Hematopoietic multipotent progenitor cell treated with erythropoietin and hydrocortisone succinate and interleukin-3 and kit ligand, for 6 days (in vitro differentiated cells): Measurements from ENCODE around the gene CDH23.

Experiments
- DNase-seq: peaks from one replicate; pipeline ENCODE4 v3.0.0-alpha.2; 2015

CDH23 gene

DNA sequence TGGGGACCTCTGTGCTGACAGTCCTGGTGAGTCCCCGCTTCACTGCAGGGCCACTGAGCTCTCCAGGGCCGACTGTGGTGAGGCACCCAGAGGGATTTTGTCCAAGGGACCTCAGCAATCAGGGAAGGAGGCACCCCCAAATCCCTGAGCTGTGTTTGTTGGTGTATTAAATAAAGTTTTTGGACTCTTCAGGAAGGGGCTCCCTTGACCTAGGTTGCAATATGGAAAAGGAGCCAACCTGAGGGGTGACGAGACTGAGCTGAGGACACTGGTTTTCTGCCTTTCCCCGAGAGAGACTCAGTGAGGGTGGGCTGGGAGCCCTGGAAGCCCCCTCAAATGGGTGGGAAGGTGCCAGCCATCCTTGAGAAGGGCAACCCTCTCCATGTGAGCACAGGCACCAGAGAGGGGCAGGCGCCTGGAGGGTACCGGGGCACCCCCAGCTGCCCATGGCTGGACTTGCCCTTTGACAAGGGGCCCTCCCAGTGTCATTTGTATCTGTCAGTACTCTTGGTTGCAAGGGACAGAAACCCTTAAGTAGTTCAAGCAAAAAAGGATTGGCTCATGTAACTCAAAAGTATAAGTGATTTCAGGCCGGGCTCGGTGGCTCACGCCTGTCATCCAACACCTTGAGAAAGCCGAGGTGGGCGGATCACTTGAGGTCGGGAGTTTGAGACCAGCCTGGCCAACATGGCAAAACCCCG, 250.0 kb downstream of the CDH23 start:
- no peak for DNase-seq

DNA sequence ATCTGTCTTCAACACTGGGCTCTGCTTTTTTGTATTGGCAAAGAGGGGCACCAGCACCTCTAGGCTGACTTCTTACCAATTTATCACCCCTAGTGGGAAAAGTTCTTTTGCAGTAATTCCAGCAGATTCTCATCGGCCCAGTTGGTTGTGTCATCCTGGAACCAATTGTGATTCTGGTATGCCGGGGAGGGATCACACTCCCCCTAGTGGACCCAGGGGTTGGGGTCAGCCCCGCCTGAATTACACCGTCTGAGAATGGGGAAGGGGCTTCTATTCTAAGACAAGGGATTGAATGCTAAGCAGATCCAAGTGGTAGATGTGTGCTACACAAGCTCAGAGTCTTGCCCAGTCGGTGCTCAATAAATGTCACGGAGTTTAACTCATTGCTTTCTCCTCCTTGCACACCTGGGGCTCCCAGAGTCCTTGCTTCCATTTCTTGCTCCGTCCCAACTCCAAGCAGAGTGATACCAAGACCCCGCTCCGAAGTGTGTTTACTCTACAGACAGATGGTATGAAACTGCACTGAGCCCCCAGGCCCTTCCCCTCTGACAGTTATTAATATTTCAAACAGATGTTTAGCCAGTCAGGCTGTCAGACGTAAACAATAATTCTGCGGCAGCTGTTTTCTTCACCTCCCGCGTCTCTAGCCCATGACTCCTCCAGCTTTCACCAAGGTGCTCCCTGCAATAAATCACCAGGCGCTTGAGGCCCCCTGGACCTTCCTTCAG, 251.0 kb downstream of the CDH23 start:
- DNase-seq, result no peak

DNA sequence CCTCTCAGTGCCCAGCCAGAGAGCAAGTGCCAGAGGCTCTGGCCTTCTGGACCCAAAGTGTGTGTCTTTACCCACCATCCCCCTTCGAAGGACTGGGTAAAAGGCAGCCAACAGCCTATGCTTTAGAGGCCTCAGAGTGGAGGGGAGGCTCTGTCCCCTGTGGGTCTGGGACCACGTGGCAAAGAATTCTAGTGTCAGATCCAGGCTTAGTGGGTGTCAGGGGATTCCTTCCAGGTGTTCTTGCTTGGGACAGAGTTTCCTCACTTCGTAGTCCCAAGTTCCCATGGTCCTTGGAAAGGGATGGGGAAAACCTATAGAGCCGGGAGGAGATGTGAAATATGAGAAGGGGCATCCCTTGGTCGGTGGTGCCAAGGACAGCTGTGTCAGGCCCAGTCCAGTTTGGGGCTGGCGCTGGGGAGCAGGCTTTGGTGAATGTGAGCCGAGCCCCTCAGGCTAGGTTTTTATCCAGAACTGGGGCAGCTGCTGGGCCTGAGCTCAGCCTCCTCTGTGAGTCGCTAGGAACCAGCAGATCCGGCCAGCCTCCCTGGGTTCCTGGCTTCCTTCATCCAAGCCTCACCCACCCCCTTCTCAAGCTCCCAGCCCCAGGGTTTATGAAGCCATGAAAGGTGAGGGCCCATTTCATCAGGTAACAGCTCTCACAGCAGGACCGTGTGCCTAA, 251.7 kb downstream of the CDH23 start:
- DNase-seq, result no peak

DNA sequence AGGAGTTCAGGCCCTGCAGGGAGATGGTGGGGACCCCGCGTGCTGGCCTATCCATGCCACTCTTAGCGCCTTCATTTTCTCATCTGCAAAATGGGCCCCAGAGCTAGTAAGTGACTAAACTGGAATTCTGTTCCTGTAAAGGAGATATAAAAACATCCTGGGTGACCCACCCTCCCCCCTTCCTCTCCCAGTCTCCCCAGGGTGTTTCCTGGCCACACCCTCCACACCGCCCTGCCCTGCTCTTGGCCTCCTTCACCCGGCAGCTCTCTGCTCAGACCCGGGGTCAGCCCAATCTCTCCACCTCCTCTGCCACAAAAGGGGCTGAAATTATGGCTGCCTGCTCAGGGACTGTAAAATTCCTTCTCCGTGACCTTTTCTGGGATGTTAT, 252.2 kb downstream of the CDH23 start:
- peak; percentile 64 for DNase-seq

DNA sequence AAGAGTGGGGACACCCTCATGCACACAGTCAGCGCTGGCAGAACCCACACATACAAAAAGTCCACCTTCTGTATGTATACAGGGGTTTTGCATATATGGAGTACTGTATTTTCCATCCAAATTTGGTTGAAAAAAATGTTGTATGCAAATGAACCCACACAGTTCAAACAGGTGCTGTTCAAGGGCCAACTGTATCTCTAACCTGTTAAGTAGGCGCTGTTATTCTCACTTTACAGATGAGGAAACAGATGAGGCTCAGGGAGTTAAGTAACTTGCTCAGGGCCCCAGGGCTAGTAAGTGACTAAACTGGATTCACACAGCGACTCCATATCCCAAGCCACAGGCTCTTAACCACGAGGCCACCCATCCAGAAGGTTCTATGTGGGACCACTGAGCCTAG, 252.9 kb downstream of the CDH23 start:
- DNase-seq, result no peak

DNA sequence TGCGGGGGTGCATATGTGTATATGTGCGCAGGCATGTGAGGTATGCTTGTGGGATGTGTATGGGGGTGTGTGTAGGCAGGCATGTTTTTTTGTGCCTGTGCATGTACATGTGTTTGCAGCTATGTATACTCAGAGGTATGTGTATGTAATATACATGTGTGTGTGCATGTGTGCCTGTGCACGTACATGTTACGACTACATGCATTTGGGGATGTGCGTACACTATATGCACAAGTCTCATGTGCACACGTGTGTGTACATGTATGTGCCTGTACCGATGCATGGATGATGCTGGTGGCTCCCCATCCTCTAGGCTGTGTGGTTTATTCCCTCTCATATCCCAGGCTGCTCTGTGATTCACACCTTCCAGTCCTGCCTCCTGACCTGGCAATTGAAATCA, 253.7 kb downstream of the CDH23 start:
- no peak for DNase-seq

DNA sequence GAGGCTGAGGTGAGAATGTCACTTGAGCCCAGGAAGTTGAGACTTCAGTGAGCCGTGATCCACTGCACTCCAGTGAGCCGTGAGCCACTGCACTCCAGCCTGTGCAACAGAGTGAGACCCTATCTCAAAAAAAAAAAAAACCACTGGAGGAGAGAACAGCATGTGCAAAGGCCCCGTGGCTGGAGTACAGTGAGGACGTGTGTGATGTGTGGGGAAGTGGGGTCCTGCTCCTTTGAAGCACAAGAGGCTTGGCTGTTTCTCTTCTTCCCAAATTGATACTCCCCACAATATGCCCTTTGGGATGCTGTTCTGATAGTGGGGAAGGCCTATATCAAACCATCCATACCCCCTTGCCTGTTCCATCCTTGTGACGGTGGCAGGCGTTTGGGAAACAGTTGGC, 254.7 kb downstream of the CDH23 start:
- no peak for DNase-seq

DNA sequence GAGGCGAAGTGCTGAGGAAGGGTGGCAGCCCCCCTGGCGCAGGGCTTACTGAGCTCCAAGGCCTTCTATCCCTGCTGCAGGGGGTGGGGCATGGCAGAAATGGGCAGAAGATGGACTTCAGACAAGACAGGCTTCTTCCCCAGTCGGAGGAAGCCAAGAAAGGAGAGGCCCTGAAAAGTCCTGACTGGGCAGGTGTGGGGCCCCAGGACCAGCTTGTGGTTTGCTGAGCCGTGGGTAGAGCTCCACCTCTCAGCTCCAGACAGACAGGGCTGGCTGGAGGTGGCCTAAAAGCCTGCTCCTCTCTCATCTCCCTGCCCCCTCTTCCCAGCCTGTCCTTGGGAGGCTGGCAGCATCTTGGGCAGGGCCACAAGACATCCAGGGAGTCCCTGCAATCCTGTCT, 255.2 kb downstream of the CDH23 start:
- DNase-seq, result no peak

DNA sequence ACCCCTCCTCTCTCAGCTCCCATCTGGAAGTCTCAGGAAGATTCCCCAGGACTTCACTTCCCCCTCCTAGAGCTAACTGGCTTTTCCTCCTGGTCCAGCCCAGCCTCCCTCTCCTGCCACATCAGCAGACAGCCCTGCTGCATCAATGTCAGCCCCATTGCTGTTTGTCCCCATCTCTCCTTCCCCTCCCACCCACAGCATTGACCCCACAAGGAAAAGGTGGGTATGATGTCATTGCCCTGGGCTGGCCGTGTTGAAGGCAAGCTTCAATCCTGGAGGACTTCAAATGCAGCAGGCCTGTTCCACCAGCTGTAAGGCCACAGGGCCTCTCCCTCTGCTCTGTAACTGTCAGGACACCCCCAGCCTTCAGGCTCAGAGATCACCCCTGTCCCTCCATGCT, 256.3 kb downstream of the CDH23 start:
- DNase-seq, result no peak

DNA sequence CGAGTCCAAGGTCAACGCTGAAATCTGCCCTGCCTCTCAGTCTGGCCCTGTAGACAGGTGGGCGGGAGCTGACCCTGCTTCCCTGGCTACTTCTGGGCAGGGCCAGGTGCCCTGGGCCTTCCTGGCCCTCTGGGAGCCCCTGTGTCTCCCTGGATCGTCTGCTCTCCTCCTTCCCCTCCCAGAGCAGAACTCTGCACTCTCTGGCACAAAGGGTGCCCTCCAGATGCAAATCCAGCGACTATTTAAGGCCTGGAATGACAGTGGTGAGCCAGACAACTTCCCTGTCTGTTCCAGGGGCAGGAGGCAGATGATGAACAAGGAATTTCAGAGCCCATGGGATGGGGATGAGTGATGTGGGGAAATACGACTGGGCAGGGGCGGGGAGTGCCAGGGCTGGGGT, 259.5 kb downstream of the CDH23 start:
- DNase-seq, result no peak

DNA sequence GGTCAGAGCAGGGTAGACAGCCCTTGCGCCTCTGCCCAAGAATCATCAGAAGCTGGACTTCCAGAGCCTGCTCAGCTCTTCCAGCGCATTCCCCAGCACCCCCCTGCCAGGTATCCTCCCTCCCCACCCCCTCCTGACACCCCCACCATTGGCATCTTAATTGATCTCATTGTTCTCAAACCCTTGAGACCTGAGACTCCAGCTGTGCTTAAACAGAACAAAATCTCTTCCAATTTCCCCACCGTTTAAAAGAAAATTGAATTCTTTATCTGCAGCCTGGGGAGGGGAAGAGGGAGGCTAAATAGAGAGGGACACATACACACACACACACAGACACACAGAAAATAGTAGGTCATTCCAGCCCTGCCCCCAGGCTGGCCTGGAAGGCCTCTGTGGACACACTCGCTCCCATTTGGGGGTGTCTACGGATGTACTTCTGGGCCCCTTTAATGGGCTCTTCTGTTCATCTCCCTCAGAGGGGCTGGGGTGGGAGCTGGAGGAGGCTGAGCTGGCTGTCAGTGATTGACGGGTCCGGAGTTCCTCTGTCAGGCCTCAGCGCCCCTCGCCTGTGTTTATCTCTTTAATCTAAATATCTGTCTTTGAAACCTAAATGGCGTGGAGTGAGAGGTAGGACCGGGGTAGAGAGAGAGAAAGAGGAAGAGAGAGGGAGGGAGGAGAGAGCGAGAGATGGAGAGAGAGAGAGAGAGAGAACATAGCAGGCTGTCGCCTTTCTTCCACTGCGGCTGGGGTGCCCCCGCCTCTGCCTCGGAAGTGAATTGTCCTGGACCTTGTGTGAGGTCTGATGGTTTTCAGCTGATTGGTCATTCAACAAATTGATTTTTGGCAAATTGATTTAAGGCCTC, 261.1 kb downstream of the CDH23 start:
- no peak for DNase-seq

DNA sequence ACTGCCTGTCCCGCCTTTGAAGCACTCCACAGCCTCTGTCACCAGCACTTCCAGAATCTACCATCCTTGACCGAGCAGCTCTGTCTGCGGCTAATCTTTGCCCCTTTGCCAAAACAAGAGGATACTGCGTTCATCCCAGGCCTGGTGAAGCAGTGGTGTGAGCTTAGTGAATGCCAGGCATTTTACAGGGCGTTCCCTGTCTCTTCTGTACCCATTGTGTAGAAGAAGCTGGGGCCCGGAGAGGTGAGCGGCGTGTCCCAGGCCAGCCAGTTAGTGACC, 261.7 kb downstream of the CDH23 start:
- no peak for DNase-seq

DNA sequence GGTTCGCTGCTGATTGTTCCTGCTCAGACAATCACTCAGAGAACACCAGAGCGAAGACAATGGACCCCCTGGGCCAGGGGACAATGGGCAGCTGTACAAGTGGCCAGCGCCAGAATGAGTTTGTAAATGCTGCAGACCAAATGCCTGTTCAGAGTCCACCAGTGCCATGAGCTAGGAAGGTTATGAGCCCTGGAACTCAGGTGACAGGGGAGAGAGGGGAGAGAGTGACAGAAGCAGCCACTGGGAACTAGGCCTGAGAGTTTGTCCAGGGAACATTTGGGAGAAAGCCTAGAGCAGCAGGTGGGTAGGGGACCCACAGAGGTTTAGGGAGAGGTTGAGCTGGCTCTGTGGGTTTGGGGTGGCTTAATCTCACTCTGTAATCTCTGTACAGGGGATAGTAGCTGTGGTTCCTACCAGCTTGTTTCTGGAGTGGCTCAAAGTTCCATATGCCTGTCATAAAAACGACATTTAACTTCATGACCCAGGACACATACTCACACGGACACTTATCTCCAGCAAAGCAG, 262.5 kb downstream of the CDH23 start:
- DNase-seq, result peak; percentile 51

DNA sequence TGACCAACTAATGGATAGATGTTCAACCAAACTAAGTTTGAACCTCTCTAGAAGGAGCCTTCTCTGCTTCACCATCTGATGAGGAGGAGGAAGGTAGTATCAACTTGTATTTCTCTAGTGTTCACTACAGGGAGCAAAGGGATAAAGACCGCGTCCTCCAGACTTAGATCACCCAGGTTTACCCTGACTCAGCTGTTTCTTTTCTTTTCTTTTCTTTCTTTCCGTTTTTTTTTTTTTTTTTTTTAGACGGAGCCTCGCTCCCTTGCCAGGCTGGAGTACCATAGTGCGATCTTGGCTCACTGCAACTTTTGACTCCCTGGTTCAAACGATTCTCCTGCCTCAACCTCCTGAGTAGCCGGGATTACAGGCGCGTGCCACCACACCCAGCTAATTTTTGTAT, 263.0 kb downstream of the CDH23 start:
- DNase-seq, result no peak

DNA sequence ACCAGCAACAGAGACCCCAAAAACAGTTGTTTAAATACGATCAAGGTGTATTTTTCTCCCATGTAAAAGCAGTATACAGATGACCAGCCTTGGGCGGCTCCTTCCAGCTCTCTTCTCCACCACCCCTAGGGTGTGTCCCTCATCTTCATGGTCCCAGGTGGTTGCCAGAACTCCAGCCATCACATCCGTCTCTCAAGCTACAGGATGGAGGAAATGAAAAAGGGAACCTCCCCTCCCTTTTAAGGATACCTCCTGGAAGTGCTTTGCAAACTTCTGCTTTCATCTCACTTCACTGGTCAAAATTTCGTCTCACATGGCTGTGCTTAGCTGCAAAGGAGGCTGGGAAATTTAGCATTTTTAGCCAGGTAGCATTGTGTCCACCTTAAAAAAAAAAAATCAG, 263.6 kb downstream of the CDH23 start:
- no peak for DNase-seq

DNA sequence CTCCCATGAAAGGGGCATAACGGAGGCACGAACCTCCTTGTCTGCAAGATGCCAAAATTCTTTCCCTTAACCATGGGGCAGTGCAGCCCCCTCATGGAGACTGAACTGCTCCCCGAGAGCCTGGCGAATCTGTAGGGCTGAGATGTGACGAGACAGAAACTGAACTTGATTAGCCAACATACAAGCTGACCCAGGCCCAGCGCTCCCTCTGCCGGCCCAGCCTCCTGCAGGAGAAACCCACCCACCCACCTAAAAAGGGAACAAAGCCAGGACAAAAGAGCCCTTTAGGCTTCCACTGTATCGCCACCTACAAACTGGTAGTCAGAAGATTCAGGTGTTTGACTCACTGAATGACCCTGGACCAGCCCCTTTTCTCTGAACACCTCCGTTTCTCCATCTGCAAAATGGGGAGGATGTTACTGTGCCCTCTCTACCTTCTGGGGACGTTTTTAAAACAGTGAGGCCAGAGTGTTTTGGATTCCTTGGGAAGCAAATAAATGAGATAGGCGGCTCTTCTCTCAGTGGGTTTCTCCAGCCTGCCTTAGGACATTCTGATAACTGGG, 264.4 kb downstream of the CDH23 start:
- DNase-seq, result no peak

DNA sequence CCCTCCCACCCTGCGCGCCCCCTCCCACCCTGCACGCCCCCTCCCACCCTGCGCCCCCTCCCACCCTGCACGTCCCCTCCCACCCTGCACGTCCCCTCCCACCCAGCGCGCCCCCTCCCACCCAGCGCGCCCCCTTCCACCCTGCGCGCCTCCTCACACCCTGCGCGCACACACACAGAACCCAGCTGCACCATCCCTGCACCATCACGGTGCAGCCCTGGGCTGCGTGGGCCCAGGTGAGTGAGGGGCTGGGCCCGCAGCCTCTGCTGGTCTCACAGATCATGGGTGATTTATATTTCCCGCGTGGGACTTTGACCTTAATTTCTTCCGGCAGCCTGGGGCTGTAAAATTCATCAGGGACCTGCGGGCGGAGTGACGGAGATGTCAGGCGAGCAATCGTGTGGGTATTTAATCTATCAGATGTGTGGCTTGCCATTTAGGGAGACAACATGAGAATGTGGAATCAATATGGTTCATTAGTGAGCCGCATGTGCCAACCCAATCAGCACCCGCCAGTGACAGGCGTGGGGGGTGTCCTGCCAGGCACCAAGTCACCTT, 265.1 kb downstream of the CDH23 start:
- no peak for DNase-seq

DNA sequence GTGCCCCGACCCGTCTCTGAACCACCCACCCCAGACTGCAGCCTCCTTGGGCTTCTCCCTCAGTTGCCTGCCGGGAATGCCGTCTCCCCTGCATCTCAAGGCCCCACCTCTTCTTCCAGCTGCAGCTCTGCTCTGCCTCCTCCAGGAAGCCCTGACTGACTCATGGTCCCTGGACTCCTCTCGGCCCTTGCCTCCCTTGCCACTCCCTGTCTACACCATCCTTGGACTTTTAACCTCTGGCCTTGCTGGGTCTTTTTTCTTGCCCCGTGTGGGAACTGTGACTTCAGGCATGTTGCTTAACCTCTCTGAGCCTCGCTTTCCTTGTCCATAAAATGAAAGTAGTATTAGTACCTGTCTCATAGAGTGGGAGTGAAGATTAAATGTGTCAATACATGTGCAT, 266.6 kb downstream of the CDH23 start:
- no peak for DNase-seq

DNA sequence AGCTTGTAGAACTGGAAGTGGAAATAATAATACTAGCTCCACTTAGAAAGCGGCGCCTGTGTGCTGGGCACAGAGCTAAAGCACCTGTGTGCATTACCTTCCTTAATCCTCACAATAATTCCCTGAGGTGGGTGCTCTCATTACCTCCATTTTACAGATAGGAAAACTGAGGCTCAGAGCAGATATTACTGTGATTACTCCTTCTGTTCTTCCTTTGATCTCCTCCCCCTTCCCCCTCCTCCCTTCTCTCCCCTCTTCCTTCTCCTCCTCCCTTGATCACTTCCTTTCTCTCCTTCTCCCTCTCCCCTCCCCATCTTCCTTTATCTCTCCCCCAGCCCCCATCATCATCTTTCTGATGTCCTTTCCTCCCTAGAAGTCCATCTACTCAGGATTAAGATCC, 267.9 kb downstream of the CDH23 start:
- no peak for DNase-seq

DNA sequence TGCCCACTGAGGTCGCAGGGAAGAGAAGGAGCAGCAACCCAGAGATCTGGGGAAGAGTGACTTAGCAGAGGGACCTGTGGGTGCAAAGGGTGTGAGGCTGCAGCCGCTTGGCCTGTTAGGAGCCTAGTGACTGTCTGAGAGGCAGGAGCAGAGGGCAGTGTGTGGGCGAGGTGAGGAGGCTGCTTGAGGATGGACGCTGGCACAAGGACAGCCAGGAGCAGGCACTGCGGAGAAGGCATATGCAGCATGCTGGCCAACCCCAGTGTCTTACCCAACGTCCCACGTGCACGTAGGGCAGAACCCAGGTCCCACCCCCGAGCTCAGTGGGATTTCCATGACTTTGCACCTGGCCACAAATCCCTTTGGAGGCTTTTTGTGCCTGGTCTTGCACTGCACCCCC, 268.7 kb downstream of the CDH23 start:
- no peak for DNase-seq

DNA sequence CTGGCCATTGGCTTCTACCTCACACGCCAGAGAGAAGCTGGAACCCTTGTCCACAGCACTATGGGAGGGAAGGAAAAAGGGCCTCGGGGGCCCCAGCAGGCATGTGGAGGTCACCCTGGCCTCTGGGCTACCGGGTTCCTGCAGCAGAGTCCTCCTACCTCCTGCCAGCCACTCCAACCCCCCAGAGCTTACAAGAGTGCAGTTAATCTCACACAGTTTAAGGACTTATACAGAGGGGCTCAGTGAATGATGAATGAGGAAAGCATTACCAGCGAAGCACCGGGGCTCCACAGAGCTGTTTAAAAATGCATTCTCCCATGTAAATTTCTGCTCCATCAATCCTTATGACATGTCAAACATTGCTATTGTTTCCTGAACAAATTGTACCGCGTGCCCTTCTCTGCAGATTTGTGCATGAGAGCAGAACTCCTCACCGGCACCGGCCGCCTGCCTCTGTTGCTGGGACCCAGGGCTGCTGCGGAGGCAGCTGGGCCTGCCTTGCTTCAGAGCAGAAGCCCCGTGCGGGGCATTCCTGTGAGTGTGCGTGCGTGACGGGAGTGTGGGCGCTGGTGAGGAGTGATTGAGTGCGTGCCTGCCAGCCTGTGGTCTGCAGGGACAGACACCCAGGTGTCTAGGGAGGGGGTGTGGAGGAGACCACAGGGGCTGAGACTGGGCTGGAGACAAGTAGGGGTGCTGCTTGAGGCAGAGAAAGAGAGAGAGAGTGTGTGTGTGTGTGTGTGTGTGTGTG, 270.1 kb downstream of the CDH23 start:
- DNase-seq, result no peak

DNA sequence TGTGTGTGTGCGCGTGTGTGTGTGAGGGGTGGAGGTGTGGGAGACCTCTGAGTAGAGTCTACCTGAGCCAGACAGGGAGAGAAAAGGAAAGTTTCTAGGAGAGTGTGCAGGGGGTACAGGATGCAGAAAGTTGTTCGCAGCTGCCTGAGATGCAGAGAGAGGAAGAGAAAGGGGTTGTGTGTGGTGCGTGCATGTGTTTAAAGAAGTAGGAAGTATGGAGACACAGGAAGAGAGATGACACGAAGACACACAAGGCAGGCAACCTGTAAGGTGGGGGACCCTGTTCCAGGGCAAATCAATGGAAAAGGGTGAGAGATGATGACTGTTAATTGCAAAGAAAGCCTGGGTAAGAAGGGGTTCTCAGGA, 270.6 kb downstream of the CDH23 start:
- DNase-seq, result peak; percentile 21
